ENCODE measurements around the gene IKZF2. TPM values are rescaled to one million over a fixed set of nuclear protein-coding genes. Genes with fewer than 3 reads are reported as not detected.

IKZF2 gene
- total RNA-seq, 1 experiment from 2014 or later, result 3.0 TPM

- Histone ChIP-seq H2BK5ac (ENCODE audit: insufficient read length, low read length) (no peak overlapping the region), H3K9ac (ENCODE audit: extremely low read depth, insufficient read length, low read length) (no peak overlapping the region), H2AFZ (ENCODE audit: low read length) (no peak overlapping the region), H3K4me1 (ENCODE audit: insufficient read depth, low read length) (no peaks in the 10 kb centered on the region), H4K20me1 (ENCODE audit: control insufficient read depth, insufficient read depth, insufficient read length) (no peaks in the 10 kb centered on the region), H3K79me1 (ENCODE audit: insufficient read depth, low read depth, low read length, poor library complexity, severe bottlenecking) (no peaks in the 10 kb centered on the region), H4K8ac (replicated peaks; ENCODE audit: insufficient read length, low read depth, low read length) (no peak overlapping the region), H3K4ac (ENCODE audit: low read depth, low read length) (no peak overlapping the region), H3K23ac (ENCODE audit: insufficient read length, low read depth, low read length) (no peak overlapping the region), H3T11ph (ENCODE audit: low read length) (no peak overlapping the region), H3K4me2 (ENCODE audit: insufficient read depth, insufficient read length, low read length) (no peak overlapping the region), H4K5ac (ENCODE audit: insufficient read length, low read depth, low read length) (no peak overlapping the region), H2BK120ac (ENCODE audit: low read depth, low read length, poor library complexity, severe bottlenecking) (no peak overlapping the region), H3K23me2 (ENCODE audit: insufficient read length, low read depth, low read length, poor library complexity, severe bottlenecking) (no peaks in the 10 kb centered on the region), H2BK15ac (ENCODE audit: low read depth, low read length) (no peak overlapping the region), H3K27me3 (ENCODE audit: insufficient read depth, low read length) (no peaks in the 10 kb centered on the region), H3K56ac (ENCODE audit: insufficient read length, low read depth, low read length) (no peak overlapping the region), H3K27ac (ENCODE audit: insufficient read length, low read depth, low read length) (no peak overlapping the region), H2AK5ac (ENCODE audit: insufficient read length, low read length) (no peak overlapping the region), H3K18ac (ENCODE audit: insufficient read length, low read depth, low read length) (no peak overlapping the region), H2BK12ac (ENCODE audit: insufficient read length, low read depth, low read length) (no peak overlapping the region), H4K91ac (ENCODE audit: insufficient read length, low read depth, low read length) (no peak overlapping the region), H3K14ac (ENCODE audit: insufficient read depth, low read length) (no peak overlapping the region), H2BK20ac (ENCODE audit: low read depth, low read length, poor library complexity, severe bottlenecking) (no peak overlapping the region), H3K9me3 (ENCODE audit: control insufficient read depth, low read depth, low read length) (no peaks in the 10 kb centered on the region), H3K79me2 (ENCODE audit: insufficient read depth, low read length) (no peaks in the 10 kb centered on the region)
- 100% methylated on average over 1 of the region's 2 CpGs for WGBS (ENCODE audit: extremely low coverage, insufficient read length, low lambda C conversion rate)
- H3K27ac Mint-ChIP-seq, result no peak overlapping the region
- no peaks in the 10 kb centered on the region for H3K27me3 Mint-ChIP-seq (ENCODE audit: low read depth)
- no peaks in the 10 kb centered on the region for H3K36me3 Mint-ChIP-seq (ENCODE audit: insufficient read depth in 1 of 3, low read depth in 3 of 3)
- TF ChIP-seq CTCF (conservative IDR thresholded peaks at IDR 0.05), result no peak
- no peak for DNase-seq
- H3K9me3 Mint-ChIP-seq, result no peaks in the 10 kb centered on the region
- H3K4me1 Mint-ChIP-seq, result peaks cover 5 to 11% of the 10 kb centered on the region in 2 experiments; a peak in 3 of 4 replicates
- H3K4me3 Mint-ChIP-seq, result no peak overlapping the region
Observed at GRCh38 chr2:213159768-213160167, 8.4 kb upstream of the IKZF2 start.
